ENCODE data around the gene VTCN1.

- TF ChIP-seq EZH2 (IDR thresholded peaks at IDR 0.05; ENCODE audit: borderline replicate concordance) (no peak), CTCF (IDR thresholded peaks at IDR 0.05; ENCODE audit: poor library complexity) (no peak)
Measured at GRCh38 chr1:117098287-117098890, 112.3 kb downstream of the VTCN1 start.

Data from hepatocyte (in vitro differentiated cells).